Aorta (tissue), 5 donors: ENCODE data around the gene KIFBP. TPM values are rescaled to one million over a fixed set of nuclear protein-coding genes. Genes with fewer than 3 reads are reported as not detected.

Source experiments
- ATAC-seq: fragments of 200-7000 bp; cut with Tn5 transposase; one replicate; pipeline ENCODE4 v1.9.1; 2022; ENCODE audit warnings: moderate library complexity; ENCODE audit not compliant: low FRiP score
- DNase-seq, 2 donors: peaks; one replicate each; pipeline ENCODE4 v3.0.0-alpha.2; 2020
- H3K27ac ChIP-seq, 2 donors: one replicate each; pipeline ENCODE4 v1.5.1; 2013; ENCODE audit warnings: low read length in 2 of 2, mild to moderate bottlenecking in 2 of 2, moderate library complexity in 2 of 2, control low read depth in 1 of 2, inconsistent platforms in 1 of 2, low read depth in 1 of 2
- H3K27me3 ChIP-seq, 2 donors: one replicate each; pipeline ENCODE4 v1.6.1; 2013; ENCODE audit warnings: control low read depth in 1 of 2, low read length in 1 of 2, mild to moderate bottlenecking in 1 of 2, moderate library complexity in 1 of 2; ENCODE audit not compliant: insufficient read depth in 2 of 2, control insufficient read depth in 1 of 2
- H3K36me3 ChIP-seq, 2 donors: one replicate each; pipeline ENCODE4 v1.6.1; 2013; ENCODE audit warnings: control low read depth in 1 of 2, low read length in 1 of 2, mild to moderate bottlenecking in 1 of 2; ENCODE audit not compliant: insufficient read depth in 2 of 2, control insufficient read depth in 1 of 2
- H3K4me1 ChIP-seq, 2 donors: one replicate each; pipeline ENCODE4 v1.6.1; 2013; ENCODE audit warnings: low read length in 2 of 2, control low read depth in 1 of 2, mild to moderate bottlenecking in 1 of 2, moderate library complexity in 1 of 2; ENCODE audit not compliant: insufficient read depth in 2 of 2, control insufficient read depth in 1 of 2
- H3K4me3 ChIP-seq, 2 donors: one replicate each; pipeline ENCODE4 v1.5.1; 2013; ENCODE audit warnings: low read length in 2 of 2, control low read depth in 1 of 2, mild to moderate bottlenecking in 1 of 2
- H3K9me3 ChIP-seq: one replicate; pipeline ENCODE4 v1.6.1; 2013; ENCODE audit warnings: mild to moderate bottlenecking, low read length; ENCODE audit not compliant: control insufficient read depth
- WGBS, 2 donors: extraction: QIAGEN DNeasy Blood & Tissue Kit; methylation state at CpG; one replicate each; pipeline ENCODE4 v1.1.7; 2013; 5-methylcytosine and 5-hydroxymethylcytosine counted together
- intact Hi-C, 2 donors: fragments of 100-400 bp; cut with DNase I; formaldehyde crosslinking; loops; one replicate each; pipeline versions ENCODE4 v1.14.2 to v1.15.0; 2022
- polyA plus RNA-seq, 2 donors: library from polyadenylated mRNA; stranded (reverse); fragments of 200-250 nt; gene quantifications; one replicate each; pipeline ENCODE4 v1.2.3, GENCODE V29; 2013
- total RNA-seq, 2 donors: library from RNA; stranded (reverse); fragmentation: NEBNext Ultra II Directional; extraction: Animal tissue kit (Norgen Biotek cat#: 25700); gene quantifications; one replicate each; pipeline ENCODE4 v1.2.1, GENCODE V29; 2021
- donor health status: healthy with polysubstance abuse.
- donor health status: Bipolar disorder and iron deficiency.
- donor health status: DM: no; HTN: no; CAD: no.
- donor health status: DM: no; HTN: no; CAD: no.
- donor health status: DM: yes; HTN: yes; CAD: no.

Gene KIFBP
- total and polyA plus RNA-seq, 4 donors, result 19.0 to 28.4 (median 25.3) TPM

DNA sequence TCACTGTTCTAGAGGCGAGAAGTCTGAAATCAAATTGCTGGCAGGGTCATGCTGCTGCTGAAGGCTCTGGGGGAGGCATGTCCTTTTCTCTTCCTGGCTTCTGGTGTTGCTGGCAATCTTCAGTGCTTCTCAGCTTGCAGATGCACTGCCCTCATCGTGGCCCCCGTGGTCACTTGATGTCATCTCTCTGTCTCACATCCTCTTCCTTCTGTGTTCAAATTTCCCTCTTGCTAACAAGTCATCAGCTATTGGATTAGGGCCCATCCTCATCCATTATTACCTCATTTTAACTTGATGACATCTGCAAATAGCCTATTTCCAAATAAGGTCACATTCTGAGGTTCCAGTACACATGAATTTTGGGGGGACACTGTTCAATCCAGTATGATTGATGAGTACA, 62.7 kb downstream of the KIFBP start:
- DNase-seq (peak in 1 of 2 donors; percentile 87), ATAC-seq (peak; percentile 28)

GRCh38 chr10:69051710-69052487, 63.3 kb downstream of the KIFBP start:
- no peaks in the 10 kb centered on the region for H3K9me3 ChIP-seq
- intact Hi-C loops, result no loop called here
- ATAC-seq, result no peak
- no peak overlapping the region for H3K4me3 ChIP-seq
- no peak overlapping the region for H3K27ac ChIP-seq
- peak in 1 of 2 donors; percentile 63 for DNase-seq
- no peaks in the 10 kb centered on the region for H3K27me3 ChIP-seq
- H3K4me1 ChIP-seq, result no peaks in the 10 kb centered on the region
- 77 to 81% methylated on average over 10 of the region's 10 CpGs for WGBS, 2 donors
- no peaks in the 10 kb centered on the region for H3K36me3 ChIP-seq

More for the DNA sequence above, 62.7 kb downstream of the KIFBP start:
- no peak overlapping the region for H3K27ac ChIP-seq
- intact Hi-C loops, result no loop called here
- no peaks in the 10 kb centered on the region for H3K36me3 ChIP-seq
- H3K4me1 ChIP-seq, result no peaks in the 10 kb centered on the region
- WGBS, 2 donors, result 79 to 81% methylated on average over 3 of the region's 3 CpGs
- no peak overlapping the region for H3K4me3 ChIP-seq
- H3K9me3 ChIP-seq, result no peaks in the 10 kb centered on the region
- H3K27me3 ChIP-seq, result no peaks in the 10 kb centered on the region

GRCh38 chr10:69052736-69053135, 64.1 kb downstream of the KIFBP start:
- intact Hi-C loops, result no loop called here

DNA sequence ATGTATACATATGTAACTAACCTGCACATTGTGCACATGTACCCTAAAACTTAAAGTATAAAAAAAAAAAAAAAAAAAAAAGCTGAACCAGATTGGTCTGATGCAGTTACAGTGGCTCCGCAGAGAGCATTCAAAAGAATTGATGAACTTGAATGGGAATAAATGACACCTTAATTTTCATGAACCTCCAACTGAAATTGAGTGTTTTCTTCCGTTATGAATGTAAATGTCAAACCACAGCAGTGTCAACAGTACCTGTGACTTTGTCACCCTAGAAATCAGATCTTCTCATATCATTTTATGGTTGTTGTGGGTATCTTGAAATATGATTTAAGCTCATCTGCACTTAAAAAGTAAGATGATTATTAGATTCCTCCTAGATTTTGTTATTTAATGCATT, 66.6 kb downstream of the KIFBP start:
- H3K9me3 ChIP-seq, result no peaks in the 10 kb centered on the region
- H3K27ac ChIP-seq, result no peak overlapping the region
- no peak overlapping the region for H3K4me3 ChIP-seq
- H3K4me1 ChIP-seq, result no peaks in the 10 kb centered on the region
- H3K27me3 ChIP-seq, result no peaks in the 10 kb centered on the region
- no peaks in the 10 kb centered on the region for H3K36me3 ChIP-seq
- 91 to 92% methylated on average over 2 of the region's 2 CpGs for WGBS, 2 donors
- intact Hi-C loops, result no loop called here
- ATAC-seq (no peak), DNase-seq (no peak)

More at GRCh38 chr10:69052736-69053135, 64.1 kb downstream of the KIFBP start:
- Histone ChIP-seq H3K9me3 (no peaks in the 10 kb centered on the region), H3K4me1 (no peaks in the 10 kb centered on the region), H3K27ac (no peak overlapping the region), H3K4me3 (no peak overlapping the region), H3K36me3 (no peaks in the 10 kb centered on the region), H3K27me3 (no peaks in the 10 kb centered on the region)
- ATAC-seq, result no peak
- no peak for DNase-seq
- 77 to 83% methylated on average over 6 of the region's 6 CpGs for WGBS, 2 donors

DNA sequence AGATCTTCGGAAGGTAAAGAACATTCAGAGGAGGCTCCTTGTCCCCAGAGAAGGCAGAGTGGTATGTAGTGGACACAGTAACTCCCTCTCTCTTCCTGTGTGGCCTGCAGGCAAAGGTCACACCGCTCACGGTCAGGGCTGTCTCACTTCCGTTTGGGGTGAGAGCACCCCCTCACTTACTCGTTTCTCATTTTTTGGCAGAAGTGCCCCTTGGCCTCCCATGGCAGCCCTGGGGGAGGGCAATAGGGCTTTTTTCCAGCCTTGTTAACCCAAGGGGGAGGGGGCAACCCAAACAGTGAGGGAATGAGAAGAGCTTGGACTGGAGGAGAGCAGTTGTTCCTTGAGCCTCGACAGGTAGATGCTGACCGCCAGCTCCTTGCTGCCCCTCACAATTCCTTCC, 67.5 kb downstream of the KIFBP start:
- ATAC-seq (peak; percentile 12), DNase-seq (peak in 1 of 2 donors; percentile 69)
- no peaks in the 10 kb centered on the region for H3K9me3 ChIP-seq
- no peaks in the 10 kb centered on the region for H3K4me1 ChIP-seq
- H3K27me3 ChIP-seq, result no peaks in the 10 kb centered on the region
- H3K27ac ChIP-seq, result no peak overlapping the region
- H3K36me3 ChIP-seq, result no peaks in the 10 kb centered on the region
- 39 to 42% methylated on average over 7 of the region's 7 CpGs for WGBS, 2 donors
- intact Hi-C loops, result no loop called here
- no peak overlapping the region for H3K4me3 ChIP-seq

DNA sequence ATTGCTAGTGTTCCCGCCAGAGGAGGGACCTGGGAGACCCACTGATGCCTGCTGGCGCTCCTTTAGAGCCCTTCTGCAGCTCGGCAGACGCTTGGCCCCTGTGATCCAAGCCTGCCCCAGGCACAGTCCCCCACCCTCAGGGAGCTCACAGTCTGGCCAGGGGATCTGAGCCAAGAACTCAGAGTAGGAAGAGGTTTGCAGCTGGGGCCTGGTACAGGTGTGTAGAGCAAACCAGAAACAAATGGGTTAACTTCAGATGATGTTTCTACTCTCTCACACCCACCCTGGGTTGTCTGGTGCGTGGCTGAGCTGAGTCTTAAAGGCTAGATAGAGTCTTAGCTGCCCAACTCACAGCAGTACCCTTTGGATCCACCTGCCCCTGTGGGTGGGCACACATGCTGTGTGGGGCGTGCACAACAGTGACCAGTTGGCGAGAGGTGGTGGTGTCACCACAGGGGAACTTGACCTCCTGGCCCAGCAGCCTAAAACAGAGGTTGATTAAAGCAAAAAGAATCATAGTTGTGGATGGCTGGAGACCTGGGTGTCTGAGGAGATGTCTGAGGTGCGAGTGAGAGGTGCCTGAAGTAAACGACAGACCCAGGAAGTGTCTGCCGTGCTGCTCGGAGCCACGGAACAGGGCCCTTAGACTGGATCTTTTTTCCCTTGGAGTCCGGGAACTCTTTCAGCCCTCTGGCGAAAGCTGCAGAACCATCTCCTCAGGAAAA, 68.1 kb downstream of the KIFBP start:
- Histone ChIP-seq H3K27me3 (no peaks in the 10 kb centered on the region), H3K4me1 (no peaks in the 10 kb centered on the region), H3K36me3 (no peaks in the 10 kb centered on the region), H3K27ac (no peak overlapping the region), H3K9me3 (no peaks in the 10 kb centered on the region), H3K4me3 (no peak overlapping the region)
- ATAC-seq, result no peak
- DNase-seq, result no peak
- intact Hi-C loops, result no loop called here
- 73 to 78% methylated on average over 14 of the region's 14 CpGs for WGBS, 2 donors

DNA sequence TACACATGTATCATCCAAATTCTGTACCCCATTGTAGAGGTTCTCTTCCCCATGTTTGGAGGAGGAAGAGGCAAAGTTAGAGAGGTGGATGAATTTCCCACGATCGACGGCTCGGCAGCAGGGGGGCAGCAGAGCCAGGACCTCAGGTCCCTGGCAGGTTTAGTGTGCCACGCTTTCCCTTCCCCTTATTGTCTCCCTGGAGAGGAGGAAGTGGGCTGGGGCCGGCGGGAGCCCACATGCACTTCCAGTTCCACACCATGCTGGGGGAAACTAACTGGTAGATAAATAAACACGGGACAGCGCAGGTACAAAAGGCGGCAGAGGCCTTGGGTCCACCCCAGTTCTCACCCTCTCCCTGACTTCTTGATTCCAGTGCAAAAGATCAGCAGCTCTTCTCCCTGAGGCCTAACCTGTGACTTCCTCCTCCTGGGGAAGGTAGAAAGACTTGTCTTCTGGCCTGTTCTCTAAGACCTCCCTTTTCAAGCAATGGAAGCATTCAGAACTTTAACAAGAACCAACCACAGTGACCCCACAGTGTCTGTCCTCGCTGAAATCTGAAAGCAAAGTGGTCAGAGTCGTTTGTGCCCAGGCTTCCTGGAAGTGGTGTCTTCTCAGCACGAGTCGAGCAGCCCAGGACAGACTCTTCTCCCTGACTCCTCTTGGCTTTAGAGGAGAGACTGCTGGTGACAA, 68.8 kb downstream of the KIFBP start:
- no peak for ATAC-seq

GRCh38 chr10:69057951-69058297, 69.3 kb downstream of the KIFBP start:
- no peak overlapping the region for H3K4me3 ChIP-seq
- H3K4me1 ChIP-seq, result no peaks in the 10 kb centered on the region
- WGBS, 2 donors, result 0% methylated on average over 1 of the region's 1 CpG

More for the DNA sequence above, 68.8 kb downstream of the KIFBP start:
- no peaks in the 10 kb centered on the region for H3K36me3 ChIP-seq
- no peaks in the 10 kb centered on the region for H3K9me3 ChIP-seq
- DNase-seq, result peak; percentile 76 to 80
- no peaks in the 10 kb centered on the region for H3K4me1 ChIP-seq
- H3K27me3 ChIP-seq, result no peaks in the 10 kb centered on the region
- H3K27ac ChIP-seq, result no peak overlapping the region
- intact Hi-C loops, result no loop called here
- H3K4me3 ChIP-seq, result no peak overlapping the region
- 62% methylated on average over 14 of the region's 14 CpGs for WGBS, 2 donors

More at GRCh38 chr10:69057951-69058297, 69.3 kb downstream of the KIFBP start:
- no peaks in the 10 kb centered on the region for H3K9me3 ChIP-seq
- H3K27me3 ChIP-seq, result no peaks in the 10 kb centered on the region
- no peaks in the 10 kb centered on the region for H3K36me3 ChIP-seq
- intact Hi-C loops, result no loop called here
- no peak overlapping the region for H3K27ac ChIP-seq
- DNase-seq (no peak), ATAC-seq (no peak)
